ENCODE measurements around the gene POMGNT1.

DNA sequence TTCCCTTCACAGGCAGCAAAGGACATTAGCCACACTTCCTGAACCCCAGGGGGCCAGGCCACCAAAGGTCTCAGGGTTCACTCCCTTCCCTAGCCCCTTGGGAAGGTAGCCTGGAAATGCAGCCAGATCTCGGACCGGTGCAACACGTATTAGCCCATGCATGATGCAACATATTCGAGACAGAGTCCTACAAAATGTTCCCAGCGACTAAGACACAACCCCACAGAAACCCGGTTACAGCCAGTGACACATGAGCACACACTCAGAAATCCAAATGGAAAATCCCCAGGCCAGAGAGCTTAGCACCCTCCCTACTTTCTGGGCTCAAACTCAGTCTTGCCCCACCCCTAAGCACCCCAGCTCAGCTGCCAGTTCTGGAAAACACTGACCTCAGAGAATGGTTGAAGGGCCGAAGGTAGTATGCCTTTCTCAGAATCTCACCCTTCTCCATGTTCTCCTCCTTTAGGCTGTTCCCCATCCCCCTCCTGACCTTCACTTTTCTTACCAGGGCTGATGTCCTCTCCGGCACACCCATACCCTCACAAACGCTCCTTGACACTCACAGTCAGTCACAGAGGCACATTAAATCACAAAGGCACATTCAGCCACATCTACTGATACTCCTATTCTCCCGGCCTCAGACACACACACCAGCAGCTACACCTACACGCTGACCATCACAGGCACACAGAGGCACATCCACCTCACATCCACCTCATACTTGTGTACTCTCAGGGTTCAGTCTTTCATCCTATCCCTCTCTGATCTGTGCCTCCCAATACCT lies 23.6 kb downstream of the POMGNT1 start, which contains the start of gene TSPAN1:
- TF ChIP-seq CTCF (IDR thresholded peaks at IDR 0.05) (no peak), EZH2 (IDR thresholded peaks at IDR 0.05) (no peak)
